GM18508 (cell line): ENCODE data around the gene OR6P1.

Experiments
- ATAC-seq: cut with Tn5 transposase; IDR thresholded peaks from one replicate; pipeline ENCODE4 v1.9.1; 2021; ENCODE audit warnings: moderate number of reproducible peaks; ENCODE audit not compliant: insufficient read depth, unreplicated experiment

Gene OR6P1

GRCh38 chr1:158570480-158570879 lies at the start of gene OR6P1:
TSS of gene OR6P1 (minus strand) at chr1:158570580. CDS start at chr1:158563604, 6,976 bp downstream.
- no peak for ATAC-seq

GRCh38 chr1:158613764-158614163 lies 43.4 kb upstream of the OR6P1 start:
- ATAC-seq: no peak

GRCh38 chr1:158611916-158612315 lies 41.5 kb upstream of the OR6P1 start:
- ATAC-seq: no peak

- ATAC-seq: no peak
Observed at GRCh38 chr1:158607296-158607695, 36.9 kb upstream of the OR6P1 start.

- ATAC-seq: no peak
Observed at GRCh38 chr1:158604968-158605367, 34.6 kb upstream of the OR6P1 start, which contains the start of gene OR10Z1. TSS of gene OR10Z1 (plus strand) at chr1:158605268. CDS start at chr1:158606439, 1,171 bp downstream.

- no peak for ATAC-seq
Observed at GRCh38 chr1:158600735-158601134, 30.4 kb upstream of the OR6P1 start.

- ATAC-seq: no peak
Observed at GRCh38 chr1:158586942-158587341, 16.6 kb upstream of the OR6P1 start.

- ATAC-seq: no peak
Observed at GRCh38 chr1:158583962-158584361, 13.6 kb upstream of the OR6P1 start.

GRCh38 chr1:158579733-158580132 lies 9.4 kb upstream of the OR6P1 start, which contains the start of gene OR10X1:
TSS of gene OR10X1 (minus strand) at chr1:158579899. CDS start at chr1:158579899, 0 bp downstream.
- no peak for ATAC-seq

GRCh38 chr1:158577561-158577960 lies 7.2 kb upstream of the OR6P1 start:
- ATAC-seq: no peak

- no peak for ATAC-seq
Observed at GRCh38 chr1:158572226-158572625, 1.8 kb upstream of the OR6P1 start.

- no peak for ATAC-seq
Observed at GRCh38 chr1:158564608-158565007, 5.8 kb downstream of the OR6P1 start.

GRCh38 chr1:158563853-158564252 lies 6.5 kb downstream of the OR6P1 start:
- no peak for ATAC-seq

GRCh38 chr1:158559696-158560095 lies 10.7 kb downstream of the OR6P1 start:
- ATAC-seq: no peak

GRCh38 chr1:158554352-158554751 lies 16.0 kb downstream of the OR6P1 start, which contains the start of gene OR6Y1:
TSS of gene OR6Y1 (minus strand) at chr1:158554405. CDS start at chr1:158548105, 6,300 bp downstream.
- no peak for ATAC-seq

GRCh38 chr1:158552296-158552695 lies 18.1 kb downstream of the OR6P1 start:
- no peak for ATAC-seq

GRCh38 chr1:158547533-158547932 lies 22.8 kb downstream of the OR6P1 start:
- no peak for ATAC-seq

- ATAC-seq: no peak
Observed at GRCh38 chr1:158537609-158538008, 32.8 kb downstream of the OR6P1 start.

- ATAC-seq: no peak
Observed at GRCh38 chr1:158534496-158534895, 35.9 kb downstream of the OR6P1 start.

- ATAC-seq: no peak
Observed at GRCh38 chr1:158527190-158527815, 43.1 kb downstream of the OR6P1 start.

- ATAC-seq: no peak
Observed at GRCh38 chr1:158521666-158522058, 48.7 kb downstream of the OR6P1 start.

GRCh38 chr1:158520955-158521665 lies 49.3 kb downstream of the OR6P1 start:
- ATAC-seq: no peak
